ENCODE measurements around the gene SUPT4H1. TPM values are rescaled to one million over a fixed set of nuclear protein-coding genes. Genes with fewer than 3 reads are reported as not detected.

Gene SUPT4H1
- total and polyA plus RNA-seq, 9 of the 15 experiments (the other 6 are each of a cell fraction or from before 2014, with no cell fraction given): 62.1 to 320 (median 117) TPM

DNA sequence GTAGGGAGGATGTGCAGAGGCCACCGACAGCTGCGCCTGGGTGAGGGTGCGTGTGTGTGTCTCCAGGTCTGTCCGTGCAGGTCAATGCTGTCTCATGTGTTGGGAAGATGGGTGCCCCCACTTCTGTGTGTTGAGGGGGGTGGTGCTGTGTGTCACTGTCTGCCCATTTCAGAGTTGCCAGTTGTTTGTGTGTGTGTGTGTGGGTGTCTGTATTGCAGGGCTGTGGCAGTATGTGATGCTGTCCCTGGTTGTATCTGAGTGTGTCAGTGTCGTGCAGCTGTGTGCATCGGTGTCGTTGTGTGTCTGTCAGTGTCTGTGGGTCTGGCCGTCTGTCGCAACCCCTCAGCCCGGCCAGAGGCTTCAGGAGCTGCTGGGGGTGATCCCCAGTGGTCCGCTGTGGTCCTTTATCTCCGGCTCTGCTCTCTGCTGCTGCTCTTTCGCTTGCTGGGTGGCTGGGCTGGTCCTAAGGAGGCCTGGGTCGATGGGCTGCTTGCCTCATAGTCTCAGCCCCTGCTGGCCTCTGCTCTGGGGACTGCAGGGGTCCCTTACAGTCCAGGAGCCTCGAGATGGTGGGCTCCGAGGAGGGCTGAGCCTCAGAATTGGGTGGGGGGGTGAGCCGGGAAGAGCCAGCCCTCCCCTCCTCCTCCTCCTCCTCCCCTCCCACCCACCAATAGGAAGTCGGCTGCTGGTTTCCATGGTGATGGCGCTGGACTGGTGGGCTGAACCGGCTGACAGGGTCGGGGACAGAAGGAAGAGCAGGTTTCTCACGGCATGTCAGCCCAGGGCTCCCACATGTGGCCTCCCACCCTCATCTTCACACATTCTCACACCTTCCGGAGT, 23.6 kb downstream of the SUPT4H1 start, which contains the start of gene TSPOAP1:
TSS of gene TSPOAP1 (minus strand) at position 601 of the 840 bp plus-strand sequence. CDS start 875 bp downstream, outside the sequence.
- CTCF ChIA-PET (ENCODE audit: low intra/inter-chr PET ratio): no interaction called here
- H3K4me2 ChIP-seq (ENCODE audit: insufficient read depth, low read length): peak within 1 kb of the TSS; percentile 90
- no peaks in the 10 kb centered on the region for H3K27me3 ChIP-seq (ENCODE audit: control insufficient read depth in 2 of 2, insufficient read depth in 2 of 2, low read length in 2 of 2)
- H2AFZ ChIP-seq (ENCODE audit: low read depth, low read length): no peak within 1 kb of the TSS
- H3K9me1 ChIP-seq (ENCODE audit: control insufficient read depth, insufficient read depth, low read length): peaks cover 3% of the 10 kb centered on the region
- 3% methylated on average over 18 of the region's 23 CpGs for WGBS (ENCODE audit: insufficient coverage, low coverage, missing lambda C conversion rate)
- DNase-seq (ENCODE audit: extremely low read depth in 1 of 4, low spot score in 3 of 4) (peak; percentile 75 to 92 (median 81)), ATAC-seq (peak; percentile 30), FAIRE-seq (peak; percentile 69)
- H3K79me2 ChIP-seq (ENCODE audit: control insufficient read depth, insufficient read depth, low read length): peaks cover 58% of the 10 kb centered on the region
- intact Hi-C loops (cut with micrococcal nuclease): loop anchor here (1.0 kb wide), 4 partner anchors 10 to 89 kb away; partner anchors contain the start of genes RNF43 and SUPT4H1
- peak within 1 kb of the TSS; percentile 89 to 100 for H3K9ac ChIP-seq (ENCODE audit: insufficient read depth in 1 of 2, low read depth in 2 of 2, low read length in 2 of 2)
- in situ Hi-C loops (cut with MboI): no loop called here
- no peaks in the 10 kb centered on the region for H3K9me3 ChIP-seq (replicated peaks; ENCODE audit: control insufficient read depth, insufficient read depth, low read depth, low read length)
- peaks cover 28% of the 10 kb centered on the region for H3K36me3 ChIP-seq (ENCODE audit: control insufficient read depth, insufficient read depth, low read length)
- peak within 1 kb of the TSS; percentile 99 for H3K27ac ChIP-seq (ENCODE audit: extremely low read depth, low read depth, low read length)
- POLR2A ChIA-PET: interaction anchor here (0.5 to 3.2 kb wide), 19 partner anchors 9 to 1509 kb away, joined by 3 to 35 read pairs (median 4); partner anchors contain the start of genes RNF43, SUPT4H1 and TRIM25
- peak within 1 kb of the TSS; percentile 91 for H3K4me3 ChIP-seq
- no TSS peak for BruUV-seq (replicated peaks)
- peaks cover 38% of the 10 kb centered on the region for H4K20me1 ChIP-seq (replicated peaks; ENCODE audit: control insufficient read depth, insufficient read depth, low read length)
- H3K4me1 ChIP-seq (replicated peaks in 1 of 2; ENCODE audit: control insufficient read depth in 2 of 2, insufficient read depth in 2 of 2, low read length in 2 of 2): peaks cover 17 to 54% of the 10 kb centered on the region in 2 experiments
- TF ChIP-seq, protein P1, sequence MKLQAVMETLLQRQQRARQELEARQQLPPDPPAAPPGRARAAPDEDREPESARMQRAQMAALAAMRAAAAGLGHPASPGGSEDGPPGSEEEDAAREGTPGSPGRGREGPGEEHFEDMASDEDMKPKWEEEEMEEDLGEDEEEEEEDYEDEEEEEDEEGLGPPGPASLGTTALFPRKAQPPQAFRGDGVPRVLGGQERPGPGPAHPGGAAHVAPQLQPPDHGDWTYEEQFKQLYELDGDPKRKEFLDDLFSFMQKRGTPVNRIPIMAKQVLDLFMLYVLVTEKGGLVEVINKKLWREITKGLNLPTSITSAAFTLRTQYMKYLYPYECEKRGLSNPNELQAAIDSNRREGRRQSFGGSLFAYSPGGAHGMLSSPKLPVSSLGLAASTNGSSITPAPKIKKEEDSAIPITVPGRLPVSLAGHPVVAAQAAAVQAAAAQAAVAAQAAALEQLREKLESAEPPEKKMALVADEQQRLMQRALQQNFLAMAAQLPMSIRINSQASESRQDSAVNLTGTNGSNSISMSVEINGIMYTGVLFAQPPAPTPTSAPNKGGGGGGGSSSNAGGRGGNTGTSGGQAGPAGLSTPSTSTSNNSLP (IDR thresholded peaks at IDR 0.05; ENCODE audit: borderline replicate concordance, low read depth, low read length): no peak
- TF ChIP-seq ZNF224 (CRISPR knock-in tag; IDR thresholded peaks at IDR 0.05) (peak; percentile 72; the same call in 1 of the 2 replicates), ZNF274 (IDR thresholded peaks at IDR 0.05; ENCODE audit: borderline replicate concordance, low read depth, low read length) (no peak), ZNF395 (CRISPR knock-in tag; IDR thresholded peaks at IDR 0.05) (peak; percentile 74; the same call in 1 of the 2 replicates), TARDBP (IDR thresholded peaks at IDR 0.05) (no peak), PHF8 (IDR thresholded peaks at IDR 0.05; ENCODE audit: borderline replicate concordance, low read length) (no peak), HLTF (IDR thresholded peaks at IDR 0.05) (peak; percentile 98), FOXK1 (CRISPR knock-in tag; IDR thresholded peaks at IDR 0.05; ENCODE audit: borderline replicate concordance) (no peak; the same call in 1 of the 2 replicates), PHB (CRISPR knock-in tag; IDR thresholded peaks at IDR 0.05) (peak; percentile 77)
- TF ChIP-seq, protein P2, sequence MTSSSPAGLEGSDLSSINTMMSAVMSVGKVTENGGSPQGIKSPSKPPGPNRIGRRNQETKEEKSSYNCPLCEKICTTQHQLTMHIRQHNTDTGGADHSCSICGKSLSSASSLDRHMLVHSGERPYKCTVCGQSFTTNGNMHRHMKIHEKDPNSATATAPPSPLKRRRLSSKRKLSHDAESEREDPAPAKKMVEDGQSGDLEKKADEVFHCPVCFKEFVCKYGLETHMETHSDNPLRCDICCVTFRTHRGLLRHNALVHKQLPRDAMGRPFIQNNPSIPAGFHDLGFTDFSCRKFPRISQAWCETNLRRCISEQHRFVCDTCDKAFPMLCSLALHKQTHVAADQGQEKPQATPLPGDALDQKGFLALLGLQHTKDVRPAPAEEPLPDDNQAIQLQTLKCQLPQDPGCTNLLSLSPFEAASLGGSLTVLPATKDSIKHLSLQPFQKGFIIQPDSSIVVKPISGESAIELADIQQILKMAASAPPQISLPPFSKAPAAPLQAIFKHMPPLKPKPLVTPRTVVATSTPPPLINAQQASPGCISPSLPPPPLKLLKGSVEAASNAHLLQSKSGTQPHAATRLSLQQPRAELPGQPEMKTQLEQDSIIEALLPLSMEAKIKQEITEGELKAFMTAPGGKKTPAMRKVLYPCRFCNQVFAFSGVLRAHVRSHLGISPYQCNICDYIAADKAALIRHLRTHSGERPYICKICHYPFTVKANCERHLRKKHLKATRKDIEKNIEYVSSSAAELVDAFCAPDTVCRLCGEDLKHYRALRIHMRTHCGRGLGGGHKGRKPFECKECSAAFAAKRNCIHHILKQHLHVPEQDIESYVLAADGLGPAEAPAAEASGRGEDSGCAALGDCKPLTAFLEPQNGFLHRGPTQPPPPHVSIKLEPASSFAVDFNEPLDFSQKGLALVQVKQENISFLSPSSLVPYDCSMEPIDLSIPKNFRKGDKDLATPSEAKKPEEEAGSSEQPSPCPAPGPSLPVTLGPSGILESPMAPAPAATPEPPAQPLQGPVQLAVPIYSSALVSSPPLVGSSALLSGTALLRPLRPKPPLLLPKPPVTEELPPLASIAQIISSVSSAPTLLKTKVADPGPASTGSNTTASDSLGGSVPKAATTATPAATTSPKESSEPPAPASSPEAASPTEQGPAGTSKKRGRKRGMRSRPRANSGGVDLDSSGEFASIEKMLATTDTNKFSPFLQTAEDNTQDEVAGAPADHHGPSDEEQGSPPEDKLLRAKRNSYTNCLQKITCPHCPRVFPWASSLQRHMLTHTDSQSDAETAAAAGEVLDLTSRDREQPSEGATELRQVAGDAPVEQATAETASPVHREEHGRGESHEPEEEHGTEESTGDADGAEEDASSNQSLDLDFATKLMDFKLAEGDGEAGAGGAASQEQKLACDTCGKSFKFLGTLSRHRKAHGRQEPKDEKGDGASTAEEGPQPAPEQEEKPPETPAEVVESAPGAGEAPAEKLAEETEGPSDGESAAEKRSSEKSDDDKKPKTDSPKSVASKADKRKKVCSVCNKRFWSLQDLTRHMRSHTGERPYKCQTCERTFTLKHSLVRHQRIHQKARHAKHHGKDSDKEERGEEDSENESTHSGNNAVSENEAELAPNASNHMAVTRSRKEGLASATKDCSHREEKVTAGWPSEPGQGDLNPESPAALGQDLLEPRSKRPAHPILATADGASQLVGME (CRISPR knock-in tag; IDR thresholded peaks at IDR 0.05): no peak
- TF ChIP-seq, protein P3, sequence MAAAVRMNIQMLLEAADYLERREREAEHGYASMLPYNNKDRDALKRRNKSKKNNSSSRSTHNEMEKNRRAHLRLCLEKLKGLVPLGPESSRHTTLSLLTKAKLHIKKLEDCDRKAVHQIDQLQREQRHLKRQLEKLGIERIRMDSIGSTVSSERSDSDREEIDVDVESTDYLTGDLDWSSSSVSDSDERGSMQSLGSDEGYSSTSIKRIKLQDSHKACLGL (CRISPR knock-in tag; IDR thresholded peaks at IDR 0.05; ENCODE audit: borderline replicate concordance, poor library complexity, severe bottlenecking): no peak
